RPMI8226 (cell line): ENCODE measurements around the gene MYH15.

Experiments used
- DNase-seq: peaks from one replicate; pipeline ENCODE4 v3.0.0-alpha.2; 2015

MYH15 gene

DNA sequence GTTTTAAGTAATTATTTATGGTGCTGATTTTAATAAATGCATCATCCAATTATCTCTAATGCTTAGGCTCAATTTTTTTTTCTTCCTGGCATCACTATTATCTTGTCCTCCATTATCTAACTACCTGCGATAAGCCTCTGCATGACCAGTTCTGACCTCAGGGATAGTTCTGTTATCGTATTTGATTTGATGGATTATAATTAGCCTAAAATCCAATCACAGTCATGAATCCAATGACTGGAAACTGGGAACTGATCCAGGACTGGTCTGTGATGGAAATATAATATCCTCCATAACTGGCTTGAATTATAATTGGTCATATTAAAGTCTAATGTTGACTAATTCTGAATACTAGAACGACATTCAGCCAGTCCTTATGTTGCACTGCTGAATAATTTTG is 1.1 kb downstream of the MYH15 start:
- DNase-seq, result no peak

DNA sequence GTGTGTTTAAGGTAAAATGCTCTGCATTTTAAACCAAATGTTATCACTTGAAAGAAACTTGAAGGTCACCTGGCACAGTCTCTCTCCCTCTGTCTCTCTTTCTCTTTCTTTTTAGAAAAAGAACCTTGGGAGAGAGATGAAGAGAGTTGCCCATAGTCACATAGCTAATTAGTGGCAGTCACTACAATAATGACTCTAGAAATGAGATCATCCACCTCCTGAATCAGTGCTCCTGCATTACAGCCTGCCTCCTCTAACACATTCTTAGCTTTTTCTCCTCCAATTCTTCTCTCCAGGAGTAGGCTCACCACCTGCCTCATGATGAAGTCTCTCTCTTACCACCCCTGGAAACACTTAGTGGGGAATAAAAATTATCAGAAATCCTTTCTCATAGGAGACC is 2.5 kb downstream of the MYH15 start:
- no peak for DNase-seq

DNA sequence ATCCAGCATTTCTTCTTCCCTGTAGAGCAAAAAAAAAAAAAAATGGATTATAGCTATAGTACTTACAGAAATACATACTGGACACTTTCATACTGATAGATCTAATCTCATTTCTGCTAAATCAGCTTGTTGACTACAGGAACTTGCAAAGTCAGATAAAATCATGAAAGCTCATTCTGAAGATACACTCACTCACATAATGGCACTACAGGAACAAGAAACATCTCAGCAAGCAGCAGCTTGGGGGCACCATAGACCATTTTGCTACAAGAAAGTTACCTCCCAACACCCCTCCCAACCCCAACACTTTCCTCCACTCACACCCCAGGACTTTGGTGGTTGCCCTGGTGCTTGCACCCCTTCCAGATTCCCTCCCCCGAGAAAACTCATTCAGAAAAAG is 4.6 kb downstream of the MYH15 start:
- peak; percentile 24 for DNase-seq

DNA sequence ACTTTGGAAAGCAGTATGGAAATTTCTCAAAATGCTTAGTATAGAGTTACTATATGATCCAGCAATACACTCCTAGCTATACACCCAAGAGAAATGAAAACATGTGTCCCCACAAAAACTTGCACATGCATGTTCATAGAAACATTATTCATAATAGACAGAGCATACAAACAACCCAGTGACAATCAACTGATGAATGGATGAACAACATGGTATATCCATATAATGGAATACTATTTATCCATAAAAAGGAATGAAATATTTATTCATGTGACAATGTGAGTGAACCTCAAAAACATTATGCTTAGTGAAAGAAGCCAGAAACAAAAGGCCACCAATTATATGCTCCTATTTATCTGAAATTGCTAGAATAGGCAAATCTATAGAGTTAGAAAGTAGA is 6.7 kb downstream of the MYH15 start:
- no peak for DNase-seq

DNA sequence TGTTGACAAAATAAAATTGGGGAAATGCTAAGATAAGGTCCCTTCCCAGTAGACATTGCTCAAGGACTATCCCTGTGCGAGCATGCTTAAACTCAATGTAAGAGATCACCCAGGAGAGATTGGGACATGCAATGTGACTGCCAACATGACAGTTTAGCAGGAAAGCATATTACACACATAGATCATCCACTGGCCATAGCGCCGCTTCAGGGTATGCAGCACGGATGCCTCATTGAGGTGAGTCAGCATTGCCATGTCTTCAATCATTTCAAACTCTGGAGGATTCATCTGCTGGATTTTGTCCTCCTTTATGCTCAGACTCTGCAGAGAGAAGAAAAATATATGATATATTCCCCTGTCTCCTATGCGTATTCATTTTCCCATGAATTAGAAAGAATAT is 8.9 kb downstream of the MYH15 start:
- no peak for DNase-seq

DNA sequence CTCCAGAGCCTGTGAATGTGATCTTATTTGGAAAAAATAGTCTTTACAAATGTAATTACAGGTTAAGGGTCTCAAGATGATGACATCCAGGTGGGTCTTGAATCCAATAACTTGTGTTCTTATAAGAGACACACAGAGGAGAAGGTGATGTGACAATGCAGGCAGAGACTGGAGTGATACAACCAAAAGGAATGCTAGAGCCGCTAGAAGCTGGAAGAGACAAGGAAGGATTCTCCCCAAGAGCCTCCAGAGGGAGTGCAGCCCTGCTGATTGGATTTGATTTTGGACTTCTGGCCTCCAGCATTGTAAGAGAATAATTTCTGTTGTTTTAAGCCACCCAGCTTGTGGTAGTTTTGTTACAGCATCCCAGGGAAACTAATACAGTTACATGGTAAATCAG is 9.7 kb downstream of the MYH15 start:
- no peak for DNase-seq

DNA sequence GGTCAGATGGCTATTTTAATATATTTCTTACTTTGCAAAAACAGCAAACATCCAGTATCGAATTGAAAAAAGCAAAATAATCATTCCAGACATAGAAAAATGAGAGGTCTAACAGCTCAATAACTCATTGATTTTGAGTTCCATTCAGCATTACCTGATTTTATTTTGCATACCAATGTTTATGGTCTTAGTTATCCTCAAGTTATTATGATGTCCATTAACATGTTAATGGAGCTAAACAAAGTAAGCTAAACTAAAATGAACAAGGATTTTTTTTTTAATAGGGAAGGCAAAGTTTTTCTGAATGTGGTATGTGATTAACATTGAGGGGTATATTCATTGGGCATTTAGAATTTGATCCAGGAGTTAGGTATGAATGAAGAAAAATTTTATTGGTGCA is 13.1 kb downstream of the MYH15 start:
- DNase-seq, result no peak

DNA sequence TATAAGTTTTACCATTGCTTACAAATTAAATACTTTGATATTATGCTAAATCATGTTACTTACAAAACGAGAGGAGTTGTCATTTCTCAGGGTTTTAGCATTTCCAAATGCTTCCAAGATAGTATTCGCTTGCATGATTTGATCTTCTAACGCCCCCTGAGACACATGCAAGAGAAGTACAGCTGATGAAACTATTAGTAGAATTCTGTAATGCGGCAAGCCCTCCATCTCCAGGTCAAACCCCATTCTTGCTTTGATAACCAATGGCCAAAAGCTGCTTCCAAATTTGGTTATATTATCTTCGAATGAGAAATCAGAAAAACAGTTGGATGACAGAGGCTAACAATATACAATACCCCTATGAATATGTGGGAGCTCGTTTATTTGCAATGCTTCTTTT is 14.7 kb downstream of the MYH15 start:
- DNase-seq, result no peak

DNA sequence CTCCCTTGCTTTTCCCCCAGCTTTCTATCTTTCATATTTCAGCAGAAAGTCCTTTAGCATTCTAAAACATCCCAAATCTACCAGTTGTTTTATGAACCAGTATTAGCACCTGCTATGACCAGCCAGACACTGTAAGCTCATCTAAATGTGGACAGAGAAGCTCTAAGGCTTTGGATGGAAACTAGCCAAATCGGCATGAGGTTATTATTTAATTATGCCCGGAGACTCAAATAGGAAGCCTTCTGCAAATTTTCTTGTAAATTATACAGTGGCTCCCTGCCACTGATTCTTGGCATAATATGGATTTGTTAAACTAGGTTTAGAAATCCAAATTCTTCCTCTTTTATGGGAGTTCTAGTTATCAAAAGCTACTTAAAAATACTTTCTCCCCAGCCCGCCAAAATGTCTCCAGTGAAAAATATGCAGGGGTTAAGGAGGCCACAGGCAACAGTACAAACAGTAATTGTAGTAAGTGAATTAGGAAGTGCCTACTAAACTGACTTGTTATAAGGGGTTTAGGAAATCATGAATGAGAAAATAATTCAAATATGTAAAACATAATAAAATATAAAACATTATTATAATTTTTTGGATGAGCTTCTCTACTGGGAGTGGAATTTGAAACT is 15.4 kb downstream of the MYH15 start:
- no peak for DNase-seq

DNA sequence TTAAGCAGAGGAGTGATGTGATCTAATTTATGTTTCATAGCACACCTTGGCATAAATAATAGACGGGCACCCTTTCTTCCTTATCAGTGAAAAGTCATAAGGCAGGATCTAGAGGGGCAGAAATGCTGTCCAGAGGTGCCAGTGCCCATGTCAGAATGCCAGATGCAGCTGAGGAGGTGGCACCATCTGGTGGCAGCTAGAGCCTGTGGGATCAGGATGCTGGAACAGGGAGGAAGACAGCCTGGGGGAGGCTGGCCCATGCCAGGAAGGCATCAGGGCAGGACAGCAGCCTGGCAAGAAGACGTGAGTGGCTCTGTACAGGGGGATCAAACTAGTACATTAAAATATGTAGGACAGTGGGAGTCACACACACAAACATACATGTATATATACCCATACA is 16.5 kb downstream of the MYH15 start:
- DNase-seq, result peak; percentile 9

DNA sequence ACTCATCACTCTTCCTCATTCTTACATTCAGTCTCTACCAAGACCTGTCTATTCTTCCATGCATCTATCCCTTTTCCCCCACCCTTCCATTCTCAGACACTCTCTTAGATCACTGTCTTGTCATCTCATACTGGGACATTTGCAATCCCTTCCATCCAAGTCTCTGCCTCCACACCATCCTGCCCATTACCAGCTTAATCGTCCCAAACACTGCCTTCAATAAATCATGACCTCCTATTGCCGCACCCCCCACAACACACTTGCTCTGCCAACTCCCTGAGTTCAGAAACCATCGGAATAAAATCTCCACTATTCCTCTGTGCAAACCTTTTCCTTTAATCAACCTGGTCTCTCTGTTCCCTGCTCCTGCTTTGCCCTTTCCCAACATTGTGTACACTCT is 18.9 kb downstream of the MYH15 start:
- no peak for DNase-seq

DNA sequence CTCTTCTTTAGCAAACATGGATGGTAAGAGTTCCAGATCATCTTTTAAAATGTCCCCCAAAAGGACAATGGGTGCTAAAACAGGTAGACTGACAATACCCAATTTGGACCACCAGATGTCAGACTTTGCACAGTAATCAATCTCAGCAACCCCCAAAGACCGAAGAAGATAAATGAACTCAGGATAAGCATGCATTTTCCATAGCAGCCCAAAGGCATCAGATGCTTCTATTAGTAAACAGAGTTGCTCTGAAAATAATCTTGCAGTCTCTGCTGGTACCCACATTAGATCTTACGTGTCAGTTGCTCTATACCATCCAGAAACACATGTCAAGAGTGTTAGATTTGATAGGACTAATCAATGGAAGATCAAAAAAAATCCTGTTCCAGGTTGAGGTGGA is 20.6 kb downstream of the MYH15 start:
- DNase-seq, result peak; percentile 48

DNA sequence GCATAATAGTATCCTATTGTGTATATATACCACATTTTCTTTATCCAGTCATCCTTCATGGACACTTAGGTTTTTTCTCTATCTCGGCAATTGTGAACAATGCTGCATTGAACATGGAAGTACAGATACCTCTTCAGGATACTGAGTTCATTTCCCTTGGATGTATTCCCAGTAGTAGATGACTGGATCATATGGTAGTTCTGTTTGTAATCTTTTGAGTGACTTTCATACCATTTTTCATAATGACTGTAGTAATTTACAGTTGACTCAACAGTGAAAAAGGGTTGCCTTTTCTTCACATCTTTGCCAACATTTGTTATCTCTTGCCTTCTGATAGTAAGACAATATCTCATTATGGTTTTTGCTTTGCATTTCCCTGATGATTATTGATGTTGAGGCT is 21.8 kb downstream of the MYH15 start:
- no peak for DNase-seq

DNA sequence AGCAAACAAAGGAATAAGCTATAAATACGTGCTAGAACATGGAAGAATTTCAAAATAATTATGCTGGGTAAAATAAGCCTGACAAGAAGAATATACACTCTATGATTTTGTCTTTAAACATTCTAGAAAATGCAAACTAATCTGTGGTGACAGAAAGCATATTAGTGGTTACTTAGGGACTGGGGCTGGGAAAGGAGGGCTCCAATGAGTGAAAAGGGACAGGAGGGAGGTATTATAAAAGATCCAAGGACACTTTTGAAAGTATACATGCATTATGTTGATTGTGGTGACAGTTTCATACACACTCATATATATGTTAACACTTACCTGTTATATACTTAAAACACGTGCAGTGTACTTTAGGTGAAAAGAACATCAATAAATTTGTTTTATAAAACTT is 23.0 kb downstream of the MYH15 start:
- DNase-seq, result no peak

DNA sequence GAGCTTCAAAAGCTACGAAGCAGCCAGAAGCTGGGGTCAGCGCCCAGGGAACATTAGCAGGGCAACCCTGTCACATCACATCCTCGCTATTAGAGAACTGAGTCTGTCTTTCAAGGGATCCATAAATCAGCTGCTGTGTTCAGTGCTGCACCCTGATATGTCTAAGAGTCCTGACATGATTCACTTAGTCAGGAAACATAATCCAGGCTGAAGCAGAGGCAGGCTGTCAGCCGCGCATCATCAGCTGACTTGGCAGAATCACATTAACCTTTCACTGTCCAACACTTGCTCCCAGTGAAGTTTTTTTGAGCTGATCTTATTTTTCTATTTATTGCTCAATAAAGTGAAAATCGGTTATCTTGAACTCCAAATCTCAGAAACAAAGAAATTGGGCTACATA is 23.5 kb downstream of the MYH15 start:
- DNase-seq, result no peak

DNA sequence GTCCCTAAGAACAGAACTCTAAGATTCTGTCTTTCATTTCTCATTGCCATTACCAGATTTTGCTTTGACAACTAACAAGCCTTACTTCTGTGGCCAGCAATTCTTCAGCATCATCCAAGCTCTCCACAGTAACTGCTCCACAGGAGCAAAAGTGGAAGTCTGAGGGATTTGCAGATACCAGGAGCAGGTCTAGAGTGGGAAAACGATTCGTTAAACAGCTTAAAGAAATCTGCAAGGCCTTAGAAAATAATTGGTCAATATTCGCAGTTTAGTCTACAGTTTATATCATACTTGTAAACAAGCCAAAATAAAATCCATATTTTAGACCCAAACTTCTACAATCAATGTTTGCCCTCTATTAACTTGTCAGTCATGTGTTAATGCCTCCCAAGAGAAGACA is 24.1 kb downstream of the MYH15 start:
- no peak for DNase-seq

DNA sequence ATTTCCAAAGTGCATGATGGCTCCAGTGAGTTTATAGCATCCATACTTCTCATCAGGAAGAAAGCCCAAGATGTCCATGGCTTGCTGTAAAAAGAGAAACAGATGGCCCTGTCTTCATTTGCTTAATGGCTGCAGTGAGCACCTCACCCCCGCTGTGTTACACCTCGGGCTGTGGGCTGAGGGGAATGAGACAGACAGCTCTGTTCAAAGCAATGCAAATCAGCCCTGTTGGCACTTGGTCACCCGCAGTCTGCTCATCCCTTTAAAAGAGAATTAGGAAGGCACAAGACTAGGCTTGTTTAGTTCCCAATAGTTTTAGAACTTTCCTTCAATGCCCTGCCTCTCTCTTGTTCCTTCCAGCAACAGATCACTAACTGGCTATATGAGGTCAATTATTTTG is 25.2 kb downstream of the MYH15 start:
- no peak for DNase-seq

DNA sequence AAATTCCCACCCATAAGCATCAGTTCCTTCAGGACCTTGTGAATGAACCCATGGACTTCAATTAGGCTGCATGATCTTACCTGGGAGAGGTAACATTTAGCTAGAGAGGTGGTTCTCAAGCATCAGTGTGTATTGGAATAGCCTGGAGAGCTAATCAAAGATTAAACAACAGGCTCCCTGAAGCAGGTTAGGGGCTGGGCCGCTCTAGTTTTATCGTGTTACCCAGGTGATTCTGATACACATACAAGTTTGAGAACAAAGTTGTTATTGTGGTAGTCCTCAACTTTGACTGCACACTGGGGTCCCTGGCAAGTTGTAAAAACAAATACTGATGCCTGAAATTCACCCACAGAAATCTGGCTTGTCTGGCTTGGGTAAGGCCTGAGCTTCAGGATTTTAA is 31.2 kb downstream of the MYH15 start:
- no peak for DNase-seq

DNA sequence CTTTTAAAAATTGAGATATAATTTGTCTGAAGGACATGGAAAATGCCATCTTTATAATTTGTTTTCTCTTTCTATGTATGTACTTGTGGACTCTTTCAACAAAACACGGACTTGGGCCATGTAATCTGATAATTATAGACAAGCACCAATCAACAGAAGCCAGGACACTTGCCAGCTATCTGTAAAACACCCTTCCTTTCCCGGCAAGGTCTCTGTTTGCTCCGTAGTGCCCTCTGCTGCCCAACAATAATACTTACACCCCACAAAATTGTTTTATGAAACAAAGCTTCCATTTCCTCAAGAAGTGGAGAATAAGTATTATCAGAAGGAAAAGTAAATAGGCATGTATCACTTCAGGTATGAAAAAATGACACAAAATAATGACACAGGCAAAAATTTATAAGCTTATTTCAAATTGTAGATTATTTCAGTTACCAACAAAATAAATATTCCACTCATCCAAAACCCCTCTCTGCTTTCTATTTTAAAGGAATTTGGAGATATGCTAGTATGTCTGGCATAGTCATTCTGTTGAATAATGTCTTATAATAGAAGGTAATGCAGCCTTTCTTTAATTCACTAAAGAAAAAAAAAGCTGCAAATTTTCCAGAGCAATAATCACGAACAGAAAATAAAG is 32.8 kb downstream of the MYH15 start:
- peak; percentile 56 for DNase-seq

DNA sequence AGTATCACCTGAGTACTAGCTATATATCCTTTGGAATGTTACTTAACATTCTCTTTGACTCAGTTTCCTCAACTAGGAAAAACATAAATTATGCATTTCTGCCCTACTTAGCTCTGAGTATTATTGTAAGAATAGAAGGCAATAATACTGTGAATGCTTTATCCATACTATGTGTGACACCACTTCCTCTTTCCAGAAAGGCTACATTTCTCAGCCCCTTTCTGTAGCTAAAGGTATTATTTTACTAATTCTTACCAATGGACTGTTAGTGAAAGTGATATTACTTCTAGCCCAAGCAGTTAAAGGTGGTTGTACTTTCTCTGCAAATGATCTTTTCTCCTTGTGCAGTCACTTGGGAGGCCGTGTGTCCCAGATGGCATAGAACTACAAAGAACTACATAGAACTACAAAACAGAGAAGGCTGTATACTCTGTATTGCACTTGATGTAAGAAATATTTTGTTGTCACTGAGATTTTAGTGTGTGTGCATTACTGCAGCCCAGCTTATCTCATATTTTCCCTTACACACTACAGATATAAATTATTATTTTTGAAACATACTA is 35.1 kb downstream of the MYH15 start:
- no peak for DNase-seq

DNA sequence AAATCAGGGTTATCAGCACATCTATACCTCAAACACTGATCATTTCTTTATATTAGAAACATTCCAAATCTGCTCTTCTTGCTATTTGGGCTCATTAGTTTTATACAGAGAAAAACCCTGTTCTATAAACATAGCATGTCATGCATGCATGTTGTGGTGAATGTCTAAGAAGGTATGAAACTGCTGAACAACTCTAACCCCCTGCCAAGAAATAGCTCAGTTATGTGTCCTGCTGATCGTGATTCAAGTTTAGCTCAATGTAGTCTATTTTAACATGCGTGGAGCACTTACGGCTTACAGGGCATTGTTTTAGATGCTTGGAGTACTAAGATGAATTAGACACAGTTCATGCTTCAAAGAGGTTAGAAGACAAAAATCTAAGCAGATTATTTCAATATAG is 35.8 kb downstream of the MYH15 start:
- DNase-seq, result no peak

DNA sequence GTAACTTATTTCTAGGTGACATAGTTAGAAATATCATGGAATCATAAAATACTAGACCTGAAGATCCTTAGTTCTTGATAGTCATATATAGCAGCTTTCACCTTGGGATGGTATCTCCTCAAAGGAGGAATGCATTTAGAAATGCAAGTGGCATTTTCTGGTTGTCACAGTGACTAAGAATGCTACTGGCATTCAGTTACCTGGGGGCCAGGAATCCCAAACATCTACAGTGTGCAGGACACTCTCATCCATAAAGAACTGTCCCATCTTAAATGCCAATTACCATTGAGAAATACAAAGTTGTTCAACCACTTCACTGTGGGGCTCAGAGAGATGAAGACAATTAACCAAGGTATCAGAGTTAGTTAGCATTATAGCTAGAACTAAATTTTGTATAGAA is 36.7 kb downstream of the MYH15 start:
- no peak for DNase-seq

DNA sequence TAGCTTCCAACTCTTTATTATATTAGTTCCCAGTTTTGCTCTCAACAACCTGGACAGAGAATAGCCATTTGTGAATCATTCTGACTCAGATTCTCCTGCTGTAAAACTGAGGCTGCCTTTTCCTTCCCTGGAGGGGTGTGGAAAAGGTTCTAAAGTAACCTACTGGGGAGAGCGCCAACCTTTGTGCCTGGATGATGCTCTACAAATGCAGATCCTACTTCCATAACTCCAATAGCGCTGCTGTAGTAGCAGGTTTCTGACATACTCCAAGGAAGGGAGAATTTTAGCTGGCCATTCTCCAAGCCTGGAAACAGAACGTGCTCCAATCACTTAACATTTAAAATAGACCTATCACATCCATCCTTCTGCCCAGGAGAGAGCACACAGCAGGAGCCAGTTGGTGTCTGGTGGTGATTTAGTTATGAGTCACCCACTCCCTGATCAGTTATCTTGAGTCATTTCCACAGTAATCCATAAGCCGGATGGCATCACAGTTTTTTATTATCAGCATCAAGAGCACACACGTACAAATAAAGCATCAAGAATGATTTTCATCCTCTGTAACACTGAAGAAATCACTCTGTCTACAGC is 38.3 kb downstream of the MYH15 start:
- DNase-seq, result no peak

DNA sequence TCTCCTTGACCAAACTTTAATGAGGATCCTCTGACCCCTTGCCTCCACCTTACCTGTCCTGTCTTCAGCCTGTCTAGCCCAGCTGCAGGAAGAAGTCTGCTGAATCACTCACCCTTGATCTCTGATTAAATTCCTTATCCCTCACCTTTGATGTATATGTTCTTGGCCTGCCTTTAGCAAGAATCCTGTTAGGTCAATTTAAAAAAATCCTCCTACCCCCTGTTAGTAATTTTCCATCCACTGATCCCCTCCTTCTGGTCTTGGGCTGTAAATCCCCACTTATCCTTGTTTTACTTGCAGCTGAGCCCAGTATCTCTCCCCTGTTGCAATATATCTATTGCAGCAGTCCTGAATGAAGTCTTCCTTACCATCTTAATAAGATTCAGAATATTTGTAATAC is 39.0 kb downstream of the MYH15 start:
- no peak for DNase-seq

DNA sequence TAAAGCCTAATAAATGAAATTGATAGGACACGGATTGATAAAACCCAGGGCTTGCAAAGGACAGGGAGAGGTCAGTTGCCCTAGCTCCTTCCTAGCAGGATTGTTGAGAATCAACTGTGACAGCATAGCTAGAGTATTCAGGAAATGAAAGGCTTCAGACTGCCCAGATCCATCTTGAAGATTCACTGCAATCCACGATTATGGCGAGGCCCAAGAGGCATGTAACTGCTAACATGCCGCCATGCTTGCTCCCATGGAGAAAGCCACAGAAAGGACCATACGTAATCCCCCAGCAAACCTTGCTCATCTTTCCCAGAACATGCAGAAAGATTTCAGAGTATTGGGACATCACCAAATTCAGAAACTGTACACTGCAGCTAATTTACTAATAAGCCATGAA is 41.3 kb downstream of the MYH15 start:
- DNase-seq, result no peak
